Spleen (tissue), 11 donors: Measurements from ENCODE around the gene PRPS1. TPM values are rescaled to one million over a fixed set of nuclear protein-coding genes. Genes with fewer than 3 reads are reported as not detected.
A peak's percentile ranks its signal among the peaks of the same experiment; 100 is the strongest.
"Not testable (repeated sequence)": the region's sequence is repeated elsewhere in the genome, so short reads cannot be mapped to it uniquely, and the experiment has no call there.

ENCODE experiments used
- DNase-seq: peaks from one replicate; pipeline ENCODE4 v3.0.0-alpha.2; 2020
- H3K27ac ChIP-seq, 8 donors: fragments of 200-600 bp; sonication (generic) in 7 of 8; 1 replicate in 4 of 8; 2 replicates in 4 of 8; pipeline versions ENCODE4 v1.5.0 to v1.8.0; 2016 to 2021; ENCODE audit warnings: inconsistent platforms in 4 of 8, mild to moderate bottlenecking in 4 of 8, moderate library complexity in 1 of 8
- H3K27me3 ChIP-seq, 7 donors: fragments of 200-600 bp; sonication (generic) in 6 of 7; replicated peaks in 1 of 7; 1 replicate in 4 of 7; 2 replicates in 3 of 7; pipeline versions ENCODE4 v1.5.0 to v1.8.0; 2016 to 2021; ENCODE audit warnings: inconsistent platforms in 3 of 7, mild to moderate bottlenecking in 1 of 7
- H3K36me3 ChIP-seq, 6 donors: fragments of 200-600 bp; sonication (generic) in 5 of 6; 1 replicate in 4 of 6; 2 replicates in 2 of 6; pipeline versions ENCODE4 v1.5.0 to v1.8.0; 2016 to 2021; ENCODE audit warnings: inconsistent platforms in 2 of 6
- H3K4me1 ChIP-seq, 6 donors: fragments of 200-600 bp; sonication (generic) in 5 of 6; 1 replicate in 3 of 6; 2 replicates in 3 of 6; pipeline versions ENCODE4 v1.5.0 to v1.8.0; 2016 to 2021; ENCODE audit warnings: inconsistent platforms in 3 of 6
- H3K4me3 ChIP-seq, 8 donors: fragments of 200-600 bp; sonication (generic) in 7 of 8; 1 replicate in 4 of 8; 2 replicates in 4 of 8; pipeline versions ENCODE4 v1.5.0 to v1.8.0; 2016 to 2021; ENCODE audit warnings: inconsistent platforms in 4 of 8, mild to moderate bottlenecking in 4 of 8, moderate library complexity in 2 of 8
- H3K9me3 ChIP-seq, 8 donors: fragments of 200-600 bp; sonication (generic) in 7 of 8; 1 replicate in 4 of 8; 2 replicates in 4 of 8; pipeline versions ENCODE4 v1.5.0 to v1.8.0; 2016 to 2021; ENCODE audit warnings: inconsistent platforms in 4 of 8
- POLR2A ChIP-seq, 3 donors: fragments of 450-650 bp; IDR thresholded peaks; one replicate each; pipeline ENCODE4 v1.5.1; 2017; ENCODE audit warnings: antibody characterized with exemption in 3 of 3, mild to moderate bottlenecking in 1 of 3
- POLR2AphosphoS5 ChIP-seq, 3 donors: sonication (generic); formaldehyde crosslinking; IDR thresholded peaks; one replicate each; pipeline ENCODE4 v1.5.1; 2017; ENCODE audit warnings: antibody characterized with exemption in 3 of 3
- whole genome bisulfite sequencing, 5 donors: extraction: QIAGEN DNeasy Blood & Tissue Kit in 3 of 5; methylation state at CpG; one replicate each; pipeline versions ENCODE4 v1.1.5 to v1.1.7; 2013 to 2018; 5-methylcytosine and 5-hydroxymethylcytosine counted together
- intact Hi-C: fragments of 100-400 bp; cut with DNase I; formaldehyde crosslinking; loops from one replicate; pipeline ENCODE4 v1.15.0; 2023; ENCODE audit warnings: low total_unique reads
- polyA plus RNA-seq, 3 donors: library from polyadenylated mRNA; stranded (reverse); fragments of 200-250 nt; gene quantifications; one replicate each; pipeline ENCODE4 v1.2.1, GENCODE V29; 2013
- total RNA-seq, 7 donors: library from RNA; depleted of rRNA in 3 of 7; stranded (reverse); fragments of >200 nt in 3 of 7; fragmentation: NEBNext Ultra II Directional in 4 of 7; extraction: Animal tissue kit (Norgen Biotek cat#: 25700) in 4 of 7; gene quantifications; one replicate each; pipeline versions ENCODE4 v1.1.0 to v1.2.1, GENCODE V29; 2016 to 2021
- TF ChIP-seq, protein P1 (sequence below), 11 experiments: fragments of 200-600 bp in 7 of 11; fragments of 450-650 bp in 4 of 11; sonication (generic) in 4 of 11; IDR thresholded peaks in 8 of 11; conservative IDR thresholded peaks in 3 of 11; 1 replicate in 7 of 11; 2 replicates in 4 of 11; pipeline versions ENCODE4 v1.4.0 to v1.8.0; 2016 to 2021; ENCODE audit warnings: antibody characterized with exemption in 11 of 11, inconsistent platforms in 4 of 11, mild to moderate bottlenecking in 1 of 11
- donor health status: healthy with polysubstance abuse.
- donor health status: DM: no; HTN: no; CAD: no; lungs with moderate emphysema.
- donor health status: DM: no; HTN: no; CAD: no.
- donor health status: Bipolar disorder and iron deficiency.
- donor health status: healthy.
- donor health status: DM: no; HTN: no; CAD: no.
- donor health status: DM: yes; HTN: yes; CAD: no.

PRPS1 gene
- total and polyA plus RNA-seq, 10 donors: 15.0 to 47.6 (median 36.1) TPM

DNA sequence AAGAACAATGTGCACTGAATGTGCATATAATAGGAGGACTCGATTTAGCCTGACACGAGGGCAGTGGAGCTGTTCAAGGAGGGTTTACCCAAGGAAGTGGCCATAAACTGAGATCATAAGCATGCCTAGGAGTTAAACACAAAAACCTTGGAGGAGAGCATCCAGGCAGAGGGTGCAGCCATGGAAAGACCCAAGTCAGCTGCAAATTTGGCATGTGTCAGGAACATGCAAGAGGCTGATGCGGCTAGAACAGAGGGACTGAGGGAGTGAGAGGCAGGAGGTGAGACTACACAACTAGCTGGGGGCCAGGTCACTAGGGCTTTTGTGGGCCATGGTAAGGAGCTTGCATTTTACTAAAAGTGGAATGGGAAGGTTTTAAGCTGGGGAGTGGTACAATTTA, 55.6 kb downstream of the PRPS1 start:
- intact Hi-C loops: no loop called here
- Histone ChIP-seq H3K36me3 (no peaks in the 10 kb centered on the region), H3K9me3 (no peaks in the 10 kb centered on the region), H3K4me1 (peaks cover 3 to 61% (median 46%) of the 10 kb centered on the region in 6 donors), H3K27ac (peak overlapping the region in 5 of 8 donors; percentile 48 to 88 (median 72)), H3K27me3 (peaks cover 0 to 7% (median 0%) of the 10 kb centered on the region in 7 donors), H3K4me3 (no peak overlapping the region)
- no peak for DNase-seq
- WGBS, 5 donors: 72 to 86% (median 80%) methylated on average over 3 of the region's 3 CpGs
- TF ChIP-seq POLR2AphosphoS5 (IDR thresholded peaks at IDR 0.05) (no peak), POLR2A (IDR thresholded peaks at IDR 0.05) (no peak)
- TF ChIP-seq, protein P1, sequence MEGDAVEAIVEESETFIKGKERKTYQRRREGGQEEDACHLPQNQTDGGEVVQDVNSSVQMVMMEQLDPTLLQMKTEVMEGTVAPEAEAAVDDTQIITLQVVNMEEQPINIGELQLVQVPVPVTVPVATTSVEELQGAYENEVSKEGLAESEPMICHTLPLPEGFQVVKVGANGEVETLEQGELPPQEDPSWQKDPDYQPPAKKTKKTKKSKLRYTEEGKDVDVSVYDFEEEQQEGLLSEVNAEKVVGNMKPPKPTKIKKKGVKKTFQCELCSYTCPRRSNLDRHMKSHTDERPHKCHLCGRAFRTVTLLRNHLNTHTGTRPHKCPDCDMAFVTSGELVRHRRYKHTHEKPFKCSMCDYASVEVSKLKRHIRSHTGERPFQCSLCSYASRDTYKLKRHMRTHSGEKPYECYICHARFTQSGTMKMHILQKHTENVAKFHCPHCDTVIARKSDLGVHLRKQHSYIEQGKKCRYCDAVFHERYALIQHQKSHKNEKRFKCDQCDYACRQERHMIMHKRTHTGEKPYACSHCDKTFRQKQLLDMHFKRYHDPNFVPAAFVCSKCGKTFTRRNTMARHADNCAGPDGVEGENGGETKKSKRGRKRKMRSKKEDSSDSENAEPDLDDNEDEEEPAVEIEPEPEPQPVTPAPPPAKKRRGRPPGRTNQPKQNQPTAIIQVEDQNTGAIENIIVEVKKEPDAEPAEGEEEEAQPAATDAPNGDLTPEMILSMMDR (IDR thresholded peaks at IDR 0.05 in 8 of 11, conservative IDR thresholded peaks at IDR 0.05 in 3 of 11): no peak

- Histone ChIP-seq H3K4me3 (peak overlapping the region in 1 of 8 donors; percentile 8), H3K4me1 (peaks cover 3 to 52% (median 38%) of the 10 kb centered on the region in 6 donors), H3K36me3 (no peaks in the 10 kb centered on the region), H3K27me3 (peaks cover 0 to 3% (median 0%) of the 10 kb centered on the region in 7 donors), H3K27ac (peak overlapping the region in 7 of 8 donors; percentile 29 to 88 (median 68)), H3K9me3 (no peaks in the 10 kb centered on the region)
- intact Hi-C loops: no loop called here
- TF ChIP-seq, protein P1 (IDR thresholded peaks at IDR 0.05 in 8 of 11, conservative IDR thresholded peaks at IDR 0.05 in 3 of 11): no peak
- peak in 2 of 3 donors; percentile 58 to 66 for TF ChIP-seq POLR2AphosphoS5 (IDR thresholded peaks at IDR 0.05)
- no peak for TF ChIP-seq POLR2A (IDR thresholded peaks at IDR 0.05)
- DNase-seq: peak; percentile 85
- WGBS, 5 donors: 11 to 28% (median 23%) methylated on average over 3 to 5 of the region's 5 CpGs
These were observed 56.7 kb downstream of the PRPS1 start for GRCh38 chrX:107684956-107685385.

- Histone ChIP-seq H3K4me1 (peaks cover 3 to 53% (median 38%) of the 10 kb centered on the region in 6 donors), H3K27ac (peak overlapping the region in 6 of 8 donors; percentile 29 to 88 (median 70)), H3K4me3 (peak overlapping the region in 1 of 8 donors; percentile 8)
- intact Hi-C loops, H3K36me3 ChIP-seq, DNase-seq, H3K9me3 ChIP-seq, H3K27me3 ChIP-seq: not testable (repeated sequence)
- 57 to 94% (median 93%) methylated on average over 1 to 9 of the region's 9 CpGs for WGBS, 5 donors
These were observed 57.3 kb downstream of the PRPS1 start for GRCh38 chrX:107685586-107685985.

- 60 to 80% (median 62%) methylated on average over 3 of the region's 3 CpGs for WGBS, 5 donors
- H3K27ac ChIP-seq: peak overlapping the region in 3 of 8 donors; percentile 72 to 88 (median 78)
These were observed 57.7 kb downstream of the PRPS1 start for GRCh38 chrX:107686026-107686425.

More at GRCh38 chrX:107686026-107686425, 57.7 kb downstream of the PRPS1 start:
- intact Hi-C loops: no loop called here
- Histone ChIP-seq H3K36me3 (no peaks in the 10 kb centered on the region), H3K9me3 (no peaks in the 10 kb centered on the region), H3K4me3 (no peak overlapping the region), H3K27me3 (peaks cover 0 to 3% (median 0%) of the 10 kb centered on the region in 7 donors), H3K4me1 (peaks cover 3 to 55% (median 38%) of the 10 kb centered on the region in 6 donors)
- no peak for DNase-seq
- TF ChIP-seq POLR2A (IDR thresholded peaks at IDR 0.05) (no peak), POLR2AphosphoS5 (IDR thresholded peaks at IDR 0.05) (no peak)
- TF ChIP-seq, protein P1 (IDR thresholded peaks at IDR 0.05 in 8 of 11, conservative IDR thresholded peaks at IDR 0.05 in 3 of 11): no peak
